MCF 10A (cell line): ENCODE measurements around the gene OTUD6A. TPM values are rescaled to one million over a fixed set of nuclear protein-coding genes. Genes with fewer than 3 reads are reported as not detected.

Source experiments
- BruUV-seq: library from RNA; stranded (reverse); fragments of 400-500 nt; replicated peaks from 2 replicates; lab custom pipeline; 2021; lab: Mats Ljungman, UMichigan
- CTCF ChIA-PET: fragments of 300-600 bp; sonication (Branson Sonifier 250); formaldehyde crosslinking; extraction: SDS; loops from one replicate; lab custom pipeline; 2021; ENCODE audit warnings: antibody characterized with exemption, inconsistent platforms; lab: Yijun Ruan, JAX
- POLR2A ChIA-PET: fragments of 300-600, 350-650 bp; sonication (Branson Sonifier 250); formaldehyde crosslinking; extraction: SDS; loops from one replicate; lab custom pipeline; 2020; ENCODE audit warnings: antibody characterized with exemption, inconsistent platforms; lab: Yijun Ruan, JAX
- DNase-seq: peaks from one replicate; pipeline ENCODE4 v3.0.0-alpha.2; 2018; ENCODE audit not compliant: unreplicated experiment
- H3K27ac Mint-ChIP-seq: one replicate; pipeline ENCODE4 v1.8.0; 2022; ENCODE audit warnings: mild to moderate bottlenecking, low read depth, mixed read lengths; ENCODE audit not compliant: unreplicated experiment
- H3K27me3 Mint-ChIP-seq: one replicate; pipeline ENCODE4 v1.8.0; 2022; ENCODE audit warnings: mixed read lengths; ENCODE audit not compliant: insufficient read depth, unreplicated experiment
- H3K36me3 Mint-ChIP-seq: one replicate; pipeline ENCODE4 v1.8.0; 2022; ENCODE audit warnings: mild to moderate bottlenecking, moderate library complexity, mixed read lengths; ENCODE audit not compliant: insufficient read depth, unreplicated experiment
- H3K4me1 Mint-ChIP-seq: one replicate; pipeline ENCODE4 v1.8.0; 2022; ENCODE audit warnings: mixed read lengths; ENCODE audit not compliant: insufficient read depth, unreplicated experiment
- H3K4me3 Mint-ChIP-seq: one replicate; pipeline ENCODE4 v1.8.0; 2022; ENCODE audit warnings: mild to moderate bottlenecking, moderate library complexity, mixed read lengths; ENCODE audit not compliant: unreplicated experiment
- H3K9me3 Mint-ChIP-seq: one replicate; pipeline ENCODE4 v1.8.0; 2022; ENCODE audit warnings: mixed read lengths; ENCODE audit not compliant: unreplicated experiment
- intact Hi-C: fragments of 100-400 bp; cut with micrococcal nuclease; formaldehyde crosslinking; loops from 2 replicates; pipeline ENCODE4 v1.14.1; 2022
- total RNA-seq: library from RNA; stranded (reverse); gene quantifications from 2 replicates; pipeline ENCODE4 v1.2.3, GENCODE V29; 2022
- TF ChIP-seq, protein P1 (sequence below): fragments of 200-600 bp; IDR thresholded peaks from one replicate; pipeline ENCODE4 v1.8.0; 2022; ENCODE audit warnings: antibody characterized with exemption, mild to moderate bottlenecking; ENCODE audit not compliant: unreplicated experiment

OTUD6A gene
- total RNA-seq, 1 experiment from 2014 or later, result not detected

GRCh38 chrX:70016513-70016912, 45.7 kb upstream of the OTUD6A start:
- POLR2A ChIA-PET, result no interaction called here
- Mint-ChIP-seq H3K27ac (no peak overlapping the region), H3K9me3 (peaks cover 16% of the 10 kb centered on the region), H3K36me3 (no peaks in the 10 kb centered on the region), H3K27me3 (peaks cover 19% of the 10 kb centered on the region), H3K4me3 (no peak overlapping the region), H3K4me1 (no peaks in the 10 kb centered on the region)
- CTCF ChIA-PET, result interaction anchor here (0.7 kb wide), 1 partner anchor 13 kb away, joined by 5 read pairs; no protein-coding TSS in a partner anchor
- TF ChIP-seq, protein P1, sequence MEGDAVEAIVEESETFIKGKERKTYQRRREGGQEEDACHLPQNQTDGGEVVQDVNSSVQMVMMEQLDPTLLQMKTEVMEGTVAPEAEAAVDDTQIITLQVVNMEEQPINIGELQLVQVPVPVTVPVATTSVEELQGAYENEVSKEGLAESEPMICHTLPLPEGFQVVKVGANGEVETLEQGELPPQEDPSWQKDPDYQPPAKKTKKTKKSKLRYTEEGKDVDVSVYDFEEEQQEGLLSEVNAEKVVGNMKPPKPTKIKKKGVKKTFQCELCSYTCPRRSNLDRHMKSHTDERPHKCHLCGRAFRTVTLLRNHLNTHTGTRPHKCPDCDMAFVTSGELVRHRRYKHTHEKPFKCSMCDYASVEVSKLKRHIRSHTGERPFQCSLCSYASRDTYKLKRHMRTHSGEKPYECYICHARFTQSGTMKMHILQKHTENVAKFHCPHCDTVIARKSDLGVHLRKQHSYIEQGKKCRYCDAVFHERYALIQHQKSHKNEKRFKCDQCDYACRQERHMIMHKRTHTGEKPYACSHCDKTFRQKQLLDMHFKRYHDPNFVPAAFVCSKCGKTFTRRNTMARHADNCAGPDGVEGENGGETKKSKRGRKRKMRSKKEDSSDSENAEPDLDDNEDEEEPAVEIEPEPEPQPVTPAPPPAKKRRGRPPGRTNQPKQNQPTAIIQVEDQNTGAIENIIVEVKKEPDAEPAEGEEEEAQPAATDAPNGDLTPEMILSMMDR, result no peak
- intact Hi-C loops, result no loop called here
- DNase-seq, result no peak
- BruUV-seq, result no TSS peak

DNA sequence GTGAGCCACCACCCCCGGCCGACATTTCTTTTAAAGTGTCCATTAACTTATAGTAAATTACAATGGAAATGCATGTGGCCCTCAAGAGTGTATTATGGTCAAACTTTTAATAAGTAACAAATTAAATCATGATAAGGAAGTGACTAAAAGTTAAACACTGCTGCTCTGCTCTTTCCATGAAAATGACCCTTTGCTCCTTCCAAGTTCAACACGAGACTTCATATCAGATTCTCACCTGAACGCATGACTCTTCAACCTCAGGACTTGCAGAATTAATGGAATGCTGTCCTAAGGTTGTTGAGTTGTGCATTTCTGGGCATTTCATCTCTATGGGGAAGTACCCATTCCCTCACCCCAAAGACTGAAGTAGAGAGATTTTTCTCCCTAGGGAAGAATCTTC, 39.6 kb upstream of the OTUD6A start:
- ChIA-PET POLR2A (no interaction called here), CTCF (no interaction called here)
- Mint-ChIP-seq H3K27me3 (peaks cover 41% of the 10 kb centered on the region), H3K4me1 (peaks cover 5% of the 10 kb centered on the region), H3K27ac (no peak overlapping the region), H3K36me3 (no peaks in the 10 kb centered on the region), H3K4me3 (no peak overlapping the region), H3K9me3 (peaks cover 12% of the 10 kb centered on the region)
- intact Hi-C loops, result no loop called here
- TF ChIP-seq, protein P1, result no peak
- DNase-seq, result no peak
- BruUV-seq, result no TSS peak

DNA sequence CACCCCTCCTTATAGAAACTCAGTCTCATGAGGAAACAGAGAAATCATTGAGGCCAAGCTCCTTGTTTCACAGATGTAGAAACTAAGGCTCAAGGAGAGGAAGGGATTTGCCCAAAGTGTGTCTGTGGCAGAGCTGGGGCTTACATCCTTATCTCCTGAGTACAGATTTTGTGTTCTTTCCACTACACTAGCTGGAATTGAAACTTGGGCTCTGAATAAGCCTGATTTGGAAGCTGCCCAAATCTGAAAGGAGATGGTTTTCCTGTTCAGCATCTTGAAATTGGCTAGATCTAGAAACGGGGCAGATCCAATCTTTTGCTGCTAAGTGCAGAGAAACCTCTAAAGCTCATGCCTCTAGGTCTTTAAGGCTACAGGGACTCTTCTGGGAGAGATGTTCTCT, 36.8 kb upstream of the OTUD6A start:
- TF ChIP-seq, protein P1, result no peak
- H3K27ac Mint-ChIP-seq, result no peak overlapping the region
- ChIA-PET POLR2A (no interaction called here), CTCF (interaction anchor here (0.6 to 2.3 kb wide), 5 partner anchors 17 to 1217 kb away, joined by 3 to 9 read pairs (median 8); no protein-coding TSS in a partner anchor)
- no TSS peak for BruUV-seq
- H3K4me3 Mint-ChIP-seq, result no peak overlapping the region
- DNase-seq, result no peak
- intact Hi-C loops, result no loop called here
- H3K27me3 Mint-ChIP-seq, result peaks cover 52% of the 10 kb centered on the region
- no peaks in the 10 kb centered on the region for H3K36me3 Mint-ChIP-seq
- no peaks in the 10 kb centered on the region for H3K9me3 Mint-ChIP-seq
- H3K4me1 Mint-ChIP-seq, result peaks cover 5% of the 10 kb centered on the region

DNA sequence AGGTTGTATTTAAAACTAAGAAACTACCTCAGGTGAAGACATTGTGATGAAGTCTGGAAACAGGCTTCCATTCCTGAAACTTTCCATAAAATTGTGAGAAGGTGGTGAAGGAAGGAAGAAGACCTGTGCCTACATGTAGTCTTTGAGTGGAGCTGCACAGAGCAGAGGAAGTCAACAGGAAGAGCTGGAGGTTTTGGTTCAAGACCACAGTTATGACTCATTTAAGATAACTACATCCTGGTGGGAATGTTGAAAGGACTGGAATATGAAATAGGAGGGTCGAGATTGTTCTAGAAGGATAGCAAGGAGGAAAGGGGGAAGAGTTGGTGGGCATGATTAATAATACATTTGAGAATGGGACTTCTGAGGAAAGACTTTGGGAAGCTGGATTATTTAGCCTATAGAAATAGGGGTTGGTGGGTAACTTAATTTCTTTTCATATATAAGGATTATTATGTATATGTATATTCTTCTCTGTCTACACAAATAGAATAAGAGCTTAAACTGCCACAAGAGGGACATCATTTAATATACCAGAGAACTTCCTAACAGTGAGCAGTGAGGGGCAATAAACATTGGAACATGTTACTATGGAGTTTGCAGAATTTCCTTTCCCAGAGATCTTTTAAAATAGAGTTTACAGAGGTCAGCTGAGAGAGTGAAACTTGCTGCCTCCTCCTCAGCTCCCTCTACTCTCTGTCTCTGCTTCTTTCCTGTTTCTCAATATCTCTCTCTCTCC, 36.0 kb upstream of the OTUD6A start:
- DNase-seq, result no peak
- no TSS peak for BruUV-seq
- CTCF ChIA-PET, result interaction anchor here (0.6 to 2.3 kb wide), 4 partner anchors 46 to 488 kb away, joined by 3 to 9 read pairs (median 3); no protein-coding TSS in a partner anchor

More for the DNA sequence above, 36.0 kb upstream of the OTUD6A start:
- intact Hi-C loops, result no loop called here
- POLR2A ChIA-PET, result no interaction called here
- TF ChIP-seq, protein P1, result no peak
- no peak overlapping the region for H3K27ac Mint-ChIP-seq
- H3K4me3 Mint-ChIP-seq, result no peak overlapping the region
- H3K27me3 Mint-ChIP-seq, result peaks cover 52% of the 10 kb centered on the region
- H3K36me3 Mint-ChIP-seq, result no peaks in the 10 kb centered on the region
- H3K9me3 Mint-ChIP-seq, result no peaks in the 10 kb centered on the region
- H3K4me1 Mint-ChIP-seq, result peaks cover 5% of the 10 kb centered on the region
